Breast epithelium (tissue), 3 donors: ENCODE results near the gene NRXN3.

Source experiments
- POLR2A ChIP-seq: fragments of 450-650 bp; IDR thresholded peaks from one replicate; pipeline ENCODE4 v1.6.1; 2016; ENCODE audit warnings: antibody characterized with exemption, mild to moderate bottlenecking, moderate library complexity
- POLR2AphosphoS5 ChIP-seq, 3 donors: sonication (generic); formaldehyde crosslinking; IDR thresholded peaks; one replicate each; pipeline ENCODE4 v1.6.1; 2017; ENCODE audit warnings: antibody characterized with exemption in 3 of 3
- TF ChIP-seq, protein P1 (sequence below), 3 donors: fragments of 450-650 bp; IDR thresholded peaks; one replicate each; pipeline ENCODE4 v1.5.1; 2016 to 2017; ENCODE audit warnings: antibody characterized with exemption in 3 of 3, mild to moderate bottlenecking in 3 of 3, moderate library complexity in 3 of 3

DNA sequence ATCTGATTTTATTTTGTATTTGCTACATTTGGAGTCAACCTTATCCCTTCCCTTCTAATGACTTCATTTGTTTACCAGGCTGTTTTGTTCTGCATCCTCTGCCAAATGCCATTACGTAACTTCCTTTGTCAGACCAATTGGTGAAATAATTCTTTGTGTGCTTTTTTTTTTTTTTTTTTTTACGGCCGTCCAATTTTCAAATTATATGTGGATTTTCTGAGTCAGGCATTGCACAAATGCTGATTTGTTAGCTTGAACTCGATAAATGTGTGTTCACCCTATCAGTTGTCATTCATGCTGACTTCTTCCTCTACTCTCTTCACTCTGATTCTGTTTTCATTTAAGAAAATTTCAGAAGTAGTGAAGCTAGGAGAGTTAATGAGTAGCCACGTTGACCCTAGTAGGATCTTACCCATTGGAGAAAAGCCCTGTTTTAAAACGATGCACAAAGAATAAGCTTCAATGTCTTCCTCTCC, 1654.9 kb downstream of the NRXN3 start:
- TF ChIP-seq, protein P1, sequence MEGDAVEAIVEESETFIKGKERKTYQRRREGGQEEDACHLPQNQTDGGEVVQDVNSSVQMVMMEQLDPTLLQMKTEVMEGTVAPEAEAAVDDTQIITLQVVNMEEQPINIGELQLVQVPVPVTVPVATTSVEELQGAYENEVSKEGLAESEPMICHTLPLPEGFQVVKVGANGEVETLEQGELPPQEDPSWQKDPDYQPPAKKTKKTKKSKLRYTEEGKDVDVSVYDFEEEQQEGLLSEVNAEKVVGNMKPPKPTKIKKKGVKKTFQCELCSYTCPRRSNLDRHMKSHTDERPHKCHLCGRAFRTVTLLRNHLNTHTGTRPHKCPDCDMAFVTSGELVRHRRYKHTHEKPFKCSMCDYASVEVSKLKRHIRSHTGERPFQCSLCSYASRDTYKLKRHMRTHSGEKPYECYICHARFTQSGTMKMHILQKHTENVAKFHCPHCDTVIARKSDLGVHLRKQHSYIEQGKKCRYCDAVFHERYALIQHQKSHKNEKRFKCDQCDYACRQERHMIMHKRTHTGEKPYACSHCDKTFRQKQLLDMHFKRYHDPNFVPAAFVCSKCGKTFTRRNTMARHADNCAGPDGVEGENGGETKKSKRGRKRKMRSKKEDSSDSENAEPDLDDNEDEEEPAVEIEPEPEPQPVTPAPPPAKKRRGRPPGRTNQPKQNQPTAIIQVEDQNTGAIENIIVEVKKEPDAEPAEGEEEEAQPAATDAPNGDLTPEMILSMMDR (IDR thresholded peaks at IDR 0.05), result no peak
- TF ChIP-seq POLR2A (no peak), POLR2AphosphoS5 (IDR thresholded peaks at IDR 0.05) (no peak)
